PFSK-1 (cell line): ENCODE results near the gene RNF121.

ENCODE experiments used
- FOXP2 ChIP-seq: optimal IDR thresholded peaks from 2 replicates; pipeline ENCODE3; 2011; ENCODE audit warnings: borderline replicate concordance, control low read depth, inconsistent platforms; ENCODE audit not compliant: insufficient read depth; ENCODE audit errors: extremely low read length, extremely low read depth
- POLR2AphosphoS5 ChIP-seq: IDR thresholded peaks from 2 replicates; pipeline ENCODE4 v1.6.1; 2012; ENCODE audit warnings: low read depth, mild to moderate bottlenecking, control low read depth, low read length, moderate library complexity
- SIN3A ChIP-seq: IDR thresholded peaks from 2 replicates; pipeline ENCODE4 v1.6.1; 2012; ENCODE audit warnings: mild to moderate bottlenecking, low read length, moderate library complexity, borderline replicate concordance; ENCODE audit not compliant: insufficient read depth
- TAF1 ChIP-seq: IDR thresholded peaks from 2 replicates; pipeline ENCODE4 v1.6.1; 2012; ENCODE audit warnings: low read length, control low read depth, borderline replicate concordance; ENCODE audit not compliant: insufficient read depth
- TF ChIP-seq, protein P1 (sequence below), 2 experiments: IDR thresholded peaks; 2 replicates each; pipeline versions ENCODE4 v1.6.1 to v1.8.0; 2011 to 2012; ENCODE audit warnings: low read depth in 2 of 2, low read length in 2 of 2, control low read depth in 1 of 2, inconsistent platforms in 1 of 2, mild to moderate bottlenecking in 1 of 2, moderate library complexity in 1 of 2; ENCODE audit not compliant: insufficient read depth in 1 of 2

Gene RNF121

DNA sequence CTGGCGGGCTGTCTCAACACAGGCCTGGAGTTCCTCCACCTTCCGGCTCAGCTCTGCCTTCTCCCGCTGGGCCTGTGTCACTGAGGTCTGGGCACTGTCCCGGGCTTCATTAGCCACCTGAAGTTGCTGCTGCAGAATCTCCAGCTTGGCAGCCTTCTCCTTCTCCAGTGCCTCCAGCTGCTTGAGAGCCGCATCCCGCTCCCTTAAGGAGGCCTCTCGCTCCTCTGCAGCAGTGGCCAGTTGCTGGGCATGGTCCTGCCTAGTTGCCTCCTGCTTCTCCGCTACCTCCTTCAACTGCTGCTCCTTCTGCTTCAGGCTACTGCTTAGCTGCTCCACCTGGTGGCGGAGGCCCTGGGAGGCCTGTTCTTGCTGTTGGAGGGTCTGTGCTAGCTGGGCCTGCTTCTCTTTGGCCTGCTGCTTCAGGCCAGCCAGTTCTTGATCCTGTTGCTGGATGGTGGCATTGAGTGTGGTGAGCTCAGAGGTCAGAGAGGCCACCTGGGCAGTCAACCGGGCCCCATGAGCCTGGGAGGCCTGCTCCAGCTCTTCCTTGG, 86.7 kb downstream of the RNF121 start:
- TF ChIP-seq FOXP2 (no peak), SIN3A (no peak), TAF1 (no peak), POLR2AphosphoS5 (no peak)
- TF ChIP-seq, protein P1, sequence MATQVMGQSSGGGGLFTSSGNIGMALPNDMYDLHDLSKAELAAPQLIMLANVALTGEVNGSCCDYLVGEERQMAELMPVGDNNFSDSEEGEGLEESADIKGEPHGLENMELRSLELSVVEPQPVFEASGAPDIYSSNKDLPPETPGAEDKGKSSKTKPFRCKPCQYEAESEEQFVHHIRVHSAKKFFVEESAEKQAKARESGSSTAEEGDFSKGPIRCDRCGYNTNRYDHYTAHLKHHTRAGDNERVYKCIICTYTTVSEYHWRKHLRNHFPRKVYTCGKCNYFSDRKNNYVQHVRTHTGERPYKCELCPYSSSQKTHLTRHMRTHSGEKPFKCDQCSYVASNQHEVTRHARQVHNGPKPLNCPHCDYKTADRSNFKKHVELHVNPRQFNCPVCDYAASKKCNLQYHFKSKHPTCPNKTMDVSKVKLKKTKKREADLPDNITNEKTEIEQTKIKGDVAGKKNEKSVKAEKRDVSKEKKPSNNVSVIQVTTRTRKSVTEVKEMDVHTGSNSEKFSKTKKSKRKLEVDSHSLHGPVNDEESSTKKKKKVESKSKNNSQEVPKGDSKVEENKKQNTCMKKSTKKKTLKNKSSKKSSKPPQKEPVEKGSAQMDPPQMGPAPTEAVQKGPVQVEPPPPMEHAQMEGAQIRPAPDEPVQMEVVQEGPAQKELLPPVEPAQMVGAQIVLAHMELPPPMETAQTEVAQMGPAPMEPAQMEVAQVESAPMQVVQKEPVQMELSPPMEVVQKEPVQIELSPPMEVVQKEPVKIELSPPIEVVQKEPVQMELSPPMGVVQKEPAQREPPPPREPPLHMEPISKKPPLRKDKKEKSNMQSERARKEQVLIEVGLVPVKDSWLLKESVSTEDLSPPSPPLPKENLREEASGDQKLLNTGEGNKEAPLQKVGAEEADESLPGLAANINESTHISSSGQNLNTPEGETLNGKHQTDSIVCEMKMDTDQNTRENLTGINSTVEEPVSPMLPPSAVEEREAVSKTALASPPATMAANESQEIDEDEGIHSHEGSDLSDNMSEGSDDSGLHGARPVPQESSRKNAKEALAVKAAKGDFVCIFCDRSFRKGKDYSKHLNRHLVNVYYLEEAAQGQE (IDR thresholded peaks at IDR 0.05; ENCODE audit: insufficient read depth in 1 of 2, low read depth in 2 of 2, low read length in 2 of 2), result no peak

GRCh38 chr11:72018171-72018570, 89.3 kb downstream of the RNF121 start:
- TF ChIP-seq TAF1, result no peak
- TF ChIP-seq POLR2AphosphoS5, result no peak
- no peak for TF ChIP-seq SIN3A
- TF ChIP-seq, protein P1 (IDR thresholded peaks at IDR 0.05; ENCODE audit: insufficient read depth in 1 of 2, low read depth in 2 of 2, low read length in 2 of 2), result no peak
- no peak for TF ChIP-seq FOXP2

- TF ChIP-seq POLR2AphosphoS5 (no peak), SIN3A (no peak), TAF1 (no peak), FOXP2 (no peak)
- TF ChIP-seq, protein P1 (IDR thresholded peaks at IDR 0.05; ENCODE audit: insufficient read depth in 1 of 2, low read depth in 2 of 2, low read length in 2 of 2), result no peak
Measured at GRCh38 chr11:72023335-72023734, 94.5 kb downstream of the RNF121 start.

DNA sequence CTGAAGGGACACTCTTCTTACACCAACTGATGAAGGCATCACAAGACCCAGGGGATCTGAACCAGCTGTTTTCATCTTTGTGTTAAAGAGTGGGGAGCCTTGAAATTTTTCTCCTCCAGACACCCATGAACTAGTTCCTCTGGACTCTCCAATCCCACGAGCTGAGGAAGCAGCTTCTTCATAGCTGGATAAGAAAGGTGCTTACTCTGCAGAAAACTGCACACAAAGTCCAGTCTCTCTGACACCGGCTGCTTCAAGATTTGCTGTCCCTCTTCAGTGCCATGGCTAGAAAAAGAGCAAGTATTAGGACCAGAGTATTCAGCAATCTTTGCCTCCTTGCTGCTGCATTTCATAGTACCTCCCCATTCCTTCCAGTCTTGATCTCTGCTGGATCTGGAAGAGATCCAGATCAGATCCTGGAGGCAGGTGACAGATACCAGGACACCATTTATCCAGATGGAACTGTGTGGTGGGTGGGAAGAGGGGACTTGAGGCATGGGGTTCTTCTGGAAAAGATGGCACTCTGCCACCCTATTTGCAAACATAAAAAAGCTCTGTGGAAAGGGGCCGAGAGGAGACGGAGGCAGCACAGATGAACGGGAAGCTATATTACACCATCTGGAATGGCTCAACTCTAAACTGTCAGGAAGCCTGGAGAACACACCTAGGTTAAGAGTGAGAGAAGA, 95.4 kb downstream of the RNF121 start:
- TF ChIP-seq POLR2AphosphoS5, result no peak

DNA sequence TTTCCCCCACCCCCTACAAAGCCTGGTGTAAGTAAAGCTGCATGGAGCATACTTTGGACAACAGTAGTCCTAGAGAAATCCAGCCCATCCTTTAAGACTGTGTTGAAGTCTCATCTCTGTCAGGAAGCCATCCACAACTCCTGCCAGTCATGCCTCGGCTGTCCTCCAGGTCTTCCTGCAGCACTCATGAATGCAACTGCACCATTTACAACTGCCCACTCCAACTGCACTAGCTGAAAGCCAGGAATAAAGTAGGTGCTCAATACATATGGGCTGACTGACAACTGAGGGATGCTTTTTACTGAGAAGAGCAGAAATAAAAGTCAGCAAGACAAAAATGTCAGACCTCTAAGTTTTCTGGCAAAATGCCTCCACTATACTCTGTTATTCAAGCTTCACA, 97.2 kb downstream of the RNF121 start:
- no peak for TF ChIP-seq TAF1
- TF ChIP-seq, protein P1 (IDR thresholded peaks at IDR 0.05; ENCODE audit: insufficient read depth in 1 of 2, low read depth in 2 of 2, low read length in 2 of 2), result no peak
- no peak for TF ChIP-seq POLR2AphosphoS5
- no peak for TF ChIP-seq SIN3A
- no peak for TF ChIP-seq FOXP2
